Superior temporal gyrus (tissue), 1 donor: Measurements from ENCODE around the gene PRR9.
A peak's percentile ranks its signal among the peaks of the same experiment; 100 is the strongest.
"Not testable (repeated sequence)": the region's sequence is repeated elsewhere in the genome, so short reads cannot be mapped to it uniquely, and the experiment has no call there.

ENCODE experiments used
- DNase-seq: peaks from one replicate; pipeline ENCODE4 v3.0.0-alpha.2; 2016; ENCODE audit errors: extremely low spot score

The PRR9 gene

DNA sequence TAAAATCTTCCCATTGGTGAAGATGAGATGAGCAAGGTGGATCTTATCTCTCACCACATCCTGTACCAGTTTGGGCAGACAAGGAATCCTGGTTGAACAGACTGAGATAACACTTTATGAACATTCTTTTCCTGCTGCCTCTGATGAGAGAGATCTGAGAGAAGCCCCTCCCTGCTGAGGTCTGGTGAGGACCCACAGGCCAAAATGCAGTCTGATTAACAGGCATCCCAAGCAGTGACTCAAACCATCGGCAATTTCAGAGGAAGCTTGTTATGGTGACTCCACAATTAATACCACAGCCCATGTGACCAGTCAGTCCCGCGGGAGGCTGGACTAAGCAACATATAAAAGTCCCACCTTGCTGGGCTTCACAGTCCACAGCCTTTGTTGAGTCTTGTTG is at the start of gene PRR9:
Gene PRR9 (plus strand): TSS at position 373 of the 400 bp plus-strand sequence. CDS start 561 bp downstream, outside the sequence.
- DNase-seq: no peak

- no peak for DNase-seq
Observed at GRCh38 chr1:153168686-153169085, 48.7 kb upstream of the PRR9 start.

GRCh38 chr1:153174624-153175023 is 42.8 kb upstream of the PRR9 start:
- no peak for DNase-seq

DNA sequence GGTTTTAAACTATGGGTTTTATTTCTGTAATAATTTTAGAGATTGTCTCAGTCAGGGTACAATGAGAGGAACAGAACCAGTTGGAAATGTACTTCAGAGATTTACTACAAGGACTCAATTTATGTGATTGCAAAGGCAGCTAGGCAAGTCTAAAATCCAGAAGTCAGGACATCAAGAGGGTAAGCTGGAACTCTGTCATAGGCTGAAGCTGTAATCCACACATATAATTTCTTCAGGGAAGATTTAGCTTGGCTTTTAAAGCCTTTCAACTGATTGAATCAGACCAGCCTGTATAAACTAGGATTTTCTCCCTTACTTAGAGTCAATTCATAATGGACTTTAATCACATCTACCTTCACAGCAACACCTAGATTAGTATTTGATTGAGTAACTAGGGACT is 38.5 kb upstream of the PRR9 start:
- no peak for DNase-seq

- DNase-seq: no peak
Observed at GRCh38 chr1:153180556-153180955, 36.8 kb upstream of the PRR9 start.

- not testable (repeated sequence) for DNase-seq
Observed at GRCh38 chr1:153188301-153188700, 29.1 kb upstream of the PRR9 start.

- DNase-seq: no peak
Observed at GRCh38 chr1:153190373-153190772, 27.0 kb upstream of the PRR9 start.

- DNase-seq: no peak
Observed at GRCh38 chr1:153192697-153193096, 24.7 kb upstream of the PRR9 start.

GRCh38 chr1:153194331-153195050 is 22.9 kb upstream of the PRR9 start:
- no peak for DNase-seq

GRCh38 chr1:153195216-153195615 is 22.2 kb upstream of the PRR9 start:
- no peak for DNase-seq

DNA sequence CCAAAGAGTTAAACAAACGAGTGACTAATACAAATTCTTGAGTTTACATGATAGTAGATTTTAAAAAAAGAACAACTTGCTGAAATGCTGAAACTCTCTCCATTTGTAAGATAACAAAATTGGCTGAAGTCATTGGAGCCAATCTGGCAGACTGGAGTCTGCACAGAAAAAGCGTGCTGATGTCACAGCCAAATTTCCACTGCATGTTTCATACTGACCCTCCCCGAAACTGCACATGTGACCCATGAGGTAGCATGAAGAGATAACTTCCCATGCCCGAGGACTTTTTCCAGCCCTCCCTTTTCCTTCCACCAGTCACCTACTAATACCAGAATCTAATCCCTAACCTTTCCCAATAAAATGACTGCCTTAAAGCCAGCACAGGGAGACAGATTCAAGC is 15.4 kb upstream of the PRR9 start:
- DNase-seq: no peak

DNA sequence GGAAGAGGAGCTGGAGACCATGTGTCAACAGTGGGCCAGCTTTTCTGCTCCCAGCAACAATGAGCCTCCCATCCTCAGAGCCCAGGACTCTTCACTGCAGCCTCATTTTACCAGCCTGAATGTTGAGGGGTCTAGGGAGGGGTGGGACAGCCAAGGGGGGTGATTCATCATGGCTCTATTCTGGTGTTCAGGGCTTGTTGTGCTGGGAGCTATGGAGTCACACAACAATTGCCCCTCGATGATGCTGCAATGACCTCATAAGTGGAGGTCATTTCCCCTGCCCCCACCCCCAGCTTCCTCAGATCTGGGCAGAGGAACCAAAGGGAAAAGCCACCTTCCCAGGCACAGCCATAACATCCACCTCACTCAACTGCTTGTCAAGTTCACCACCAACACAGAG is 14.3 kb upstream of the PRR9 start, which contains the start of gene LELP1:
Gene LELP1 (plus strand): TSS at position 301 of the 400 bp plus-strand sequence. CDS start 1,278 bp downstream, outside the sequence.
- DNase-seq: no peak

GRCh38 chr1:153206631-153207030 is 10.8 kb upstream of the PRR9 start:
- DNase-seq: no peak

GRCh38 chr1:153210206-153210605 is 7.2 kb upstream of the PRR9 start:
- no peak for DNase-seq

DNA sequence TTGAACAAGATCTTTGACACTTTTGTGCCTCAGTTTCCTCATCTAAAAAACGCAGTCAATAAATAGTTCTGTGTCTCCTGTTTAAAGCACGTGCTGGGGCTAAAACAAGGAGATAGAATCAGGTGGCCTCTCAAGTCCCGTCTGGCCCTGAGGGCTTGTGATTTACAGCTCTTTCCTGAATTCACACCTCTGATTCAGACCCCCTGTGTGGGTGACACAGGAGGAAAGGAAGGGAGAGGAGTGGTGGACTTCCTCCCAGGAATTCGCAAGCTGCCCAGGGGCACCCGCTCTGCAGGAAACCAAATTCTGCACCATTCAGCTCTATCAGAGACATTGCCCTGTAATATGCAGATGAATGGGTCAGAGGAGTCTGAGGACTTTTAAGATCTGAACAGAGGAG is 5.2 kb upstream of the PRR9 start:
- DNase-seq: no peak

DNA sequence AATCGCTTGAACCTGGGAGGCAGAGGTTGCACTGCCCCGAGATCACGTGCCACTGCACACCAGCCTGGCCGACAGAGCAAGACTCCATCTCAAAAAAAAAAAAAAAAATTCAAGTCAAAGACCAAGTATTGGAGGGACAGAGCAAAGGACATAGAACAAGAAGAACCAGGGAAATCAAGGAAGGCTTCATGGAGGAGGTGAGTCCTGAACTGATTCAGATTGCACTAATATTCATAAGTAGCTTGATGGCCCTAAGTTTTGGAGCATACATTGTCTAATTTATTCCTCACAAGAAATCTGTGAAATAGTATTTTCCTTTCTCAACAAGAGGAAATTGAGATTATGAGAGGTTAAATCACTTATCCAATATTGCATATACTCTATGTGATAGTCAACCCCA is 3.9 kb upstream of the PRR9 start:
- DNase-seq: no peak

- DNase-seq: no peak
Observed at GRCh38 chr1:153217744-153218416, 496 bp downstream of the PRR9 start.

- DNase-seq: peak; percentile 81
Observed at GRCh38 chr1:153220606-153221303, 3.4 kb downstream of the PRR9 start.

DNA sequence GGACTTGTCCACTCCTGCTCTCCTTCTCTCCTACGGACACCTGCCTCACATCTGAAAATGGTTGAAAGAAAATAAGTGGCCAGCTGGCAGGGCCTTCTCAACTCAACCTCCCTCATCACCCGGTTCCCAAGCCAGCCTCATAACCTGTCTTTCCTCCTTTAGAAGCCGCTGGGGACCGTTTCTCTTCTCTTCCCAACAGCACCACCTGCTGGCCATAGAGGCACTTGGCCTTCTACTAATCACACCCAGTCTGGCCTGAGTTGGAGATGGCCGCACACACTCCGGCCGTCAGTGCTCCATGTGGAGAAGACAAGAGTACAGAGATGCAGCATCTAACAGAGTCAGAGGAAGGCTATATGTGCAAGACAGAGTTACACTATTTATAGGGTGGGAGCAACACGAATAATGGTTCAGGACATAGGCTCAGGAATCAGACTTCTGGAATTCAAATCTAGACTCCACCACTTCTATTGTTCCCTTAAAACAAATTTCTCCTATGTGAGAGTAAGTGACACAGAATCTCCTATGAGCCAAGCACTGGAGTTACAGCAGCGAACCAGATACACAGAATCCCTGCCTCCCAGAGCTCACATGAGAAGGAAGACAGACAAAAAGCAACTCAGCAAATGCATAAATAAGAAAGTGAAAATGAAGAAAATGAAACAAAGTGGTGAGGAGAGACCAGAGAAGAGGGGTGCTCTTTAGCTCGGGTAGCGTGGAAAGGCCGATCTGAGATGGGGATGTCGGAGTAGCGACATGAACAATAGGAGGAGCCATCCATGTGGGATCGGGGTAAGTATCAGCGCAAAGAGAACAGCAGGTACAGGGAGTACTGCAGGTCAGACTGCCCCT is 5.9 kb downstream of the PRR9 start:
- DNase-seq: peak; percentile 76

DNA sequence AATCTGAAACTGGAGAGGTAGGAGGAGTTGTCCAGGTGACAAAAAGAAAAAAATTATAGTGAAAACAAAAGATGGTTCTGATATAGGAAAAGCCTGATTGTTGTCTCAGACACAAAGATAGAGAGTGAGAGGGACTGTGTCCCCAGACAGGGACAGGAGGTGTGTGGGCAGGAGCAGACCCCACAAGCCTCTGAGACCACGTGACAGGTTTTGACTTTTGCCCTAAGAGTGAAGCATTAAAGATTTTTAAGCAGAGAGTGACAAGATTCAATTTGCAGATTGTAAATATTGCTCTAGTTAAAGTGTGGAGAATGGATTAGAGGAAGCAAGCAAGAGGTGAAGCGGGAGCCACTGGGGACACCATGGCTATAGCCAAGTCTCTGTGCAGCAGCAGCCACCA is 10.4 kb downstream of the PRR9 start:
- no peak for DNase-seq

- DNase-seq: no peak
Observed at GRCh38 chr1:153228491-153228890, 11.1 kb downstream of the PRR9 start.
